WTC11 (cell line): ENCODE measurements around the gene PLD3. TPM values are rescaled to one million over a fixed set of nuclear protein-coding genes. Genes with fewer than 3 reads are reported as not detected.
A peak's percentile ranks its signal among the peaks of the same experiment; 100 is the strongest.

Experiments
- ATAC-seq: fragments of 200-7000 bp; cut with Tn5 transposase; 2 replicates; pipeline ENCODE4 v1.10.0; 2021; ENCODE audit warnings: mild to moderate bottlenecking, moderate library complexity
- CTCF ChIA-PET: fragments of 300-600 bp; sonication (Branson Sonifier 250); formaldehyde crosslinking; loops from one replicate; lab custom pipeline; 2021; ENCODE audit warnings: antibody characterized with exemption; lab: Charles Lee
- POLR2A ChIA-PET: fragments of 350-600 bp; sonication (Branson Sonifier 250); formaldehyde crosslinking; loops from one replicate; lab custom pipeline; 2021; ENCODE audit warnings: antibody characterized with exemption; lab: Charles Lee
- DNase-seq: peaks from one replicate; pipeline ENCODE4 v3.0.0; 2021; ENCODE audit warnings: low spot score
- H3K27ac Mint-ChIP-seq: 2 replicates; pipeline ENCODE4 v1.8.0; 2021; ENCODE audit warnings: mixed read lengths
- H3K27me3 Mint-ChIP-seq: 2 replicates; pipeline ENCODE4 v1.8.0; 2021; ENCODE audit warnings: low read depth, mild to moderate bottlenecking, moderate library complexity, mixed read lengths
- H3K36me3 Mint-ChIP-seq: 2 replicates; pipeline ENCODE4 v1.8.0; 2021; ENCODE audit warnings: mixed read lengths
- H3K4me1 Mint-ChIP-seq: 2 replicates; pipeline ENCODE4 v1.8.0; 2022; ENCODE audit warnings: mixed read lengths
- H3K4me3 Mint-ChIP-seq: 2 replicates; pipeline ENCODE4 v1.8.0; 2021; ENCODE audit warnings: mild to moderate bottlenecking, moderate library complexity, mixed read lengths
- H3K9me3 Mint-ChIP-seq: 2 replicates; pipeline ENCODE4 v1.8.0; 2021; ENCODE audit warnings: mixed read lengths
- AR ChIP-seq: fragments of 250-450 bp; sonication (Bioruptor Pico); IDR thresholded peaks from 2 replicates; pipeline ENCODE4 v1.9.0; 2021; ENCODE audit warnings: mild to moderate bottlenecking
- E2F1 ChIP-seq: sonication (generic); formaldehyde crosslinking; IDR thresholded peaks from 2 replicates; pipeline ENCODE4 v1.8.0; 2022; ENCODE audit warnings: mild to moderate bottlenecking, missing genetic modification reagents
- E2F5 ChIP-seq: sonication (generic); formaldehyde crosslinking; IDR thresholded peaks from 2 replicates; pipeline ENCODE4 v1.8.1; 2022; ENCODE audit warnings: mild to moderate bottlenecking, moderate library complexity, missing genetic modification reagents
- ELF4 ChIP-seq: sonication (generic); formaldehyde crosslinking; IDR thresholded peaks from 2 replicates; pipeline ENCODE4 v1.8.1; 2022; ENCODE audit warnings: low read depth, mild to moderate bottlenecking, moderate library complexity, missing genetic modification reagents
- EMX1 ChIP-seq: fragments of 250-450 bp; sonication (Bioruptor Pico); IDR thresholded peaks from 2 replicates; pipeline ENCODE4 v1.8.0; 2021; ENCODE audit warnings: mild to moderate bottlenecking
- FOXK1 ChIP-seq: sonication (generic); formaldehyde crosslinking; IDR thresholded peaks from 2 replicates; pipeline ENCODE4 v1.8.0; 2022; ENCODE audit warnings: mild to moderate bottlenecking, moderate library complexity, missing genetic modification reagents
- MAX ChIP-seq: sonication (generic); formaldehyde crosslinking; IDR thresholded peaks from 2 replicates; pipeline ENCODE4 v1.8.0; 2022; ENCODE audit warnings: mild to moderate bottlenecking, missing genetic modification reagents
- MXD4 ChIP-seq: fragments of 250-450 bp; sonication (Bioruptor Pico); IDR thresholded peaks from 2 replicates; pipeline ENCODE4 v1.8.0; 2021; ENCODE audit warnings: mild to moderate bottlenecking, moderate library complexity, borderline replicate concordance
- NFE2L1 ChIP-seq: sonication (generic); formaldehyde crosslinking; IDR thresholded peaks from 2 replicates; pipeline ENCODE4 v1.8.1; 2023; ENCODE audit warnings: missing genetic modification reagents
- NR2C2 ChIP-seq: sonication (generic); formaldehyde crosslinking; IDR thresholded peaks from 2 replicates; pipeline ENCODE4 v1.8.0; 2022; ENCODE audit warnings: mild to moderate bottlenecking, missing genetic modification reagents
- RORB ChIP-seq: fragments of 250-450 bp; sonication (Bioruptor Pico); IDR thresholded peaks from 2 replicates; pipeline ENCODE4 v1.9.0; 2021; ENCODE audit warnings: mild to moderate bottlenecking
- TCF7 ChIP-seq: sonication (generic); formaldehyde crosslinking; IDR thresholded peaks from 2 replicates; pipeline ENCODE4 v1.8.0; 2022; ENCODE audit warnings: mild to moderate bottlenecking, low read depth, missing genetic modification reagents, moderate library complexity
- ZBTB21 ChIP-seq: sonication (generic); formaldehyde crosslinking; IDR thresholded peaks from 2 replicates; pipeline ENCODE4 v1.8.1; 2023; ENCODE audit warnings: mild to moderate bottlenecking, missing genetic modification reagents, borderline replicate concordance
- ZNF138 ChIP-seq: sonication (generic); formaldehyde crosslinking; conservative IDR thresholded peaks from 2 replicates; pipeline ENCODE4 v1.8.1; 2022; ENCODE audit warnings: mild to moderate bottlenecking, moderate library complexity, missing genetic modification reagents
- total RNA-seq: library from RNA; stranded (reverse); gene quantifications from 3 replicates; pipeline ENCODE4 v1.2.3, GENCODE V29; 2021
- TF ChIP-seq, protein P1 (sequence below): fragments of 250-450 bp; sonication (Bioruptor Pico); IDR thresholded peaks from 2 replicates; pipeline ENCODE4 v1.9.0; 2021; ENCODE audit warnings: mild to moderate bottlenecking
- TF ChIP-seq, protein P2 (sequence below): sonication (generic); formaldehyde crosslinking; IDR thresholded peaks from 2 replicates; pipeline ENCODE4 v1.8.1; 2022; ENCODE audit warnings: missing genetic modification reagents, borderline replicate concordance
- TF ChIP-seq, protein P3 (sequence below): sonication (generic); formaldehyde crosslinking; IDR thresholded peaks from 2 replicates; pipeline ENCODE4 v1.8.1; 2022; ENCODE audit warnings: low read depth, missing genetic modification reagents, borderline replicate concordance
- TF ChIP-seq, protein P4 (sequence below): sonication (generic); formaldehyde crosslinking; IDR thresholded peaks from 2 replicates; pipeline ENCODE4 v1.8.1; 2023; ENCODE audit warnings: mild to moderate bottlenecking, missing genetic modification reagents
- TF ChIP-seq, protein P5 (sequence below): sonication (generic); formaldehyde crosslinking; IDR thresholded peaks from 2 replicates; pipeline ENCODE4 v1.8.1; 2023; ENCODE audit warnings: mild to moderate bottlenecking, missing genetic modification reagents, moderate library complexity

The PLD3 gene
- total RNA-seq, 1 experiment from 2014 or later = 190 TPM

DNA sequence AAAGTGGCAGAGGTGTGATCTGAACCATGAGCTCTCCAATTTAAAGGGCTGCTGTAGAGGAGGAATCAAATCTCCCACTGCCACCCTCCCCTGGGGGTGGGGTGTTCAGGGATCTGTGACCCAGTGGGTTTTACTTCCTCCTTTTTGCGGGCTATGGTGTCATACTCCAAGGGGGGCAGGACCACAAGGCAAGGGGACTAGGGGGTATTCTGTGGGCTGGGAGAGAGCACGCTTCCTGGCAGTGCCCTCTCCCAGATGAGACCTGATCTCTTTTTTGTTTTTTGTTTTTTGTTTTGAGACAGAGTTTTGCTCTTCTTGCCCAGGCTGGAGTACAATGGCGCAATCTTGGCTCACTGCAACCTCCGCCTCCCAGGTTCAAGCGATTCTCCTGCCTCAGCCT, 10.3 kb downstream of the PLD3 start:
- POLR2A ChIA-PET = no interaction called here
- Mint-ChIP-seq H3K27ac (no peak overlapping the region), H3K27me3 (no peaks in the 10 kb centered on the region), H3K36me3 (no peaks in the 10 kb centered on the region), H3K4me1 (no peaks in the 10 kb centered on the region), H3K4me3 (no peak overlapping the region), H3K9me3 (no peaks in the 10 kb centered on the region)
- ATAC-seq (no peak), DNase-seq (no peak)
- TF ChIP-seq AR (CRISPR knock-in tag) = no peak
- TF ChIP-seq ZNF138 (CRISPR knock-in tag) = no peak
- TF ChIP-seq, protein P1, sequence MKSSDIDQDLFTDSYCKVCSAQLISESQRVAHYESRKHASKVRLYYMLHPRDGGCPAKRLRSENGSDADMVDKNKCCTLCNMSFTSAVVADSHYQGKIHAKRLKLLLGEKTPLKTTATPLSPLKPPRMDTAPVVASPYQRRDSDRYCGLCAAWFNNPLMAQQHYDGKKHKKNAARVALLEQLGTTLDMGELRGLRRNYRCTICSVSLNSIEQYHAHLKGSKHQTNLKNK = no peak
- no peak for TF ChIP-seq MAX
- no peak for TF ChIP-seq NFE2L1 (CRISPR knock-in tag)
- no peak for TF ChIP-seq E2F1 (CRISPR knock-in tag)
- TF ChIP-seq ELF4 = no peak
- TF ChIP-seq, protein P2, sequence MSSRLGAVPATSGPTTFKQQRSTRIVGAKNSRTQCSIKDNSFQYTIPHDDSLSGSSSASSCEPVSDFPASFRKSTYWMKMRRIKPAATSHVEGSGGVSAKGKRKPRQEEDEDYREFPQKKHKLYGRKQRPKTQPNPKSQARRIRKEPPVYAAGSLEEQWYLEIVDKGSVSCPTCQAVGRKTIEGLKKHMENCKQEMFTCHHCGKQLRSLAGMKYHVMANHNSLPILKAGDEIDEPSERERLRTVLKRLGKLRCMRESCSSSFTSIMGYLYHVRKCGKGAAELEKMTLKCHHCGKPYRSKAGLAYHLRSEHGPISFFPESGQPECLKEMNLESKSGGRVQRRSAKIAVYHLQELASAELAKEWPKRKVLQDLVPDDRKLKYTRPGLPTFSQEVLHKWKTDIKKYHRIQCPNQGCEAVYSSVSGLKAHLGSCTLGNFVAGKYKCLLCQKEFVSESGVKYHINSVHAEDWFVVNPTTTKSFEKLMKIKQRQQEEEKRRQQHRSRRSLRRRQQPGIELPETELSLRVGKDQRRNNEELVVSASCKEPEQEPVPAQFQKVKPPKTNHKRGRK (CRISPR knock-in tag) = no peak
- TF ChIP-seq ZBTB21 (CRISPR knock-in tag) = no peak
- TF ChIP-seq, protein P3, sequence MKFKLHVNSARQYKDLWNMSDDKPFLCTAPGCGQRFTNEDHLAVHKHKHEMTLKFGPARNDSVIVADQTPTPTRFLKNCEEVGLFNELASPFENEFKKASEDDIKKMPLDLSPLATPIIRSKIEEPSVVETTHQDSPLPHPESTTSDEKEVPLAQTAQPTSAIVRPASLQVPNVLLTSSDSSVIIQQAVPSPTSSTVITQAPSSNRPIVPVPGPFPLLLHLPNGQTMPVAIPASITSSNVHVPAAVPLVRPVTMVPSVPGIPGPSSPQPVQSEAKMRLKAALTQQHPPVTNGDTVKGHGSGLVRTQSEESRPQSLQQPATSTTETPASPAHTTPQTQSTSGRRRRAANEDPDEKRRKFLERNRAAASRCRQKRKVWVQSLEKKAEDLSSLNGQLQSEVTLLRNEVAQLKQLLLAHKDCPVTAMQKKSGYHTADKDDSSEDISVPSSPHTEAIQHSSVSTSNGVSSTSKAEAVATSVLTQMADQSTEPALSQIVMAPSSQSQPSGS (CRISPR knock-in tag) = no peak
- TF ChIP-seq FOXK1 (CRISPR knock-in tag) = no peak
- TF ChIP-seq, protein P4, sequence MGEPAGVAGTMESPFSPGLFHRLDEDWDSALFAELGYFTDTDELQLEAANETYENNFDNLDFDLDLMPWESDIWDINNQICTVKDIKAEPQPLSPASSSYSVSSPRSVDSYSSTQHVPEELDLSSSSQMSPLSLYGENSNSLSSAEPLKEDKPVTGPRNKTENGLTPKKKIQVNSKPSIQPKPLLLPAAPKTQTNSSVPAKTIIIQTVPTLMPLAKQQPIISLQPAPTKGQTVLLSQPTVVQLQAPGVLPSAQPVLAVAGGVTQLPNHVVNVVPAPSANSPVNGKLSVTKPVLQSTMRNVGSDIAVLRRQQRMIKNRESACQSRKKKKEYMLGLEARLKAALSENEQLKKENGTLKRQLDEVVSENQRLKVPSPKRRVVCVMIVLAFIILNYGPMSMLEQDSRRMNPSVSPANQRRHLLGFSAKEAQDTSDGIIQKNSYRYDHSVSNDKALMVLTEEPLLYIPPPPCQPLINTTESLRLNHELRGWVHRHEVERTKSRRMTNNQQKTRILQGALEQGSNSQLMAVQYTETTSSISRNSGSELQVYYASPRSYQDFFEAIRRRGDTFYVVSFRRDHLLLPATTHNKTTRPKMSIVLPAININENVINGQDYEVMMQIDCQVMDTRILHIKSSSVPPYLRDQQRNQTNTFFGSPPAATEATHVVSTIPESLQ (CRISPR knock-in tag) = no peak
- CTCF ChIA-PET = no interaction called here

- H3K27me3 Mint-ChIP-seq = peaks cover 3% of the 10 kb centered on the region; the same call in 1 of the 2 replicates
- no peak for ATAC-seq
- peak overlapping the region; percentile 26; the same call in 1 of the 2 replicates for H3K27ac Mint-ChIP-seq
- H3K4me1 Mint-ChIP-seq = peaks cover 3% of the 10 kb centered on the region; the same call in 1 of the 2 replicates
- no peaks in the 10 kb centered on the region for H3K36me3 Mint-ChIP-seq
- POLR2A ChIA-PET = interaction anchor here (0.6 kb wide), 1 partner anchor 1931 kb away, joined by 3 read pairs; no protein-coding TSS in a partner anchor
- no peak for DNase-seq
- CTCF ChIA-PET = no interaction called here
- H3K4me3 Mint-ChIP-seq = no peak overlapping the region
- no peaks in the 10 kb centered on the region for H3K9me3 Mint-ChIP-seq
- no peak for TF ChIP-seq MXD4
- TF ChIP-seq EMX1 = no peak
- no peak for TF ChIP-seq E2F5 (CRISPR knock-in tag)
- TF ChIP-seq, protein P4 (CRISPR knock-in tag) = no peak
- TF ChIP-seq, protein P5, sequence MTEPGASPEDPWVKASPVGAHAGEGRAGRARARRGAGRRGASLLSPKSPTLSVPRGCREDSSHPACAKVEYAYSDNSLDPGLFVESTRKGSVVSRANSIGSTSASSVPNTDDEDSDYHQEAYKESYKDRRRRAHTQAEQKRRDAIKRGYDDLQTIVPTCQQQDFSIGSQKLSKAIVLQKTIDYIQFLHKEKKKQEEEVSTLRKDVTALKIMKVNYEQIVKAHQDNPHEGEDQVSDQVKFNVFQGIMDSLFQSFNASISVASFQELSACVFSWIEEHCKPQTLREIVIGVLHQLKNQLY (CRISPR knock-in tag) = no peak
- no peak for TF ChIP-seq RORB (CRISPR knock-in tag)
- no peak for TF ChIP-seq NR2C2 (CRISPR knock-in tag)
- no peak for TF ChIP-seq TCF7 (CRISPR knock-in tag)
Observed at GRCh38 chr19:40360020-40360707, 11.7 kb downstream of the PLD3 start.
